ENCODE results near the gene SNX8.
A peak's percentile ranks its signal among the peaks of the same experiment; 100 is the strongest.

Gene SNX8

DNA sequence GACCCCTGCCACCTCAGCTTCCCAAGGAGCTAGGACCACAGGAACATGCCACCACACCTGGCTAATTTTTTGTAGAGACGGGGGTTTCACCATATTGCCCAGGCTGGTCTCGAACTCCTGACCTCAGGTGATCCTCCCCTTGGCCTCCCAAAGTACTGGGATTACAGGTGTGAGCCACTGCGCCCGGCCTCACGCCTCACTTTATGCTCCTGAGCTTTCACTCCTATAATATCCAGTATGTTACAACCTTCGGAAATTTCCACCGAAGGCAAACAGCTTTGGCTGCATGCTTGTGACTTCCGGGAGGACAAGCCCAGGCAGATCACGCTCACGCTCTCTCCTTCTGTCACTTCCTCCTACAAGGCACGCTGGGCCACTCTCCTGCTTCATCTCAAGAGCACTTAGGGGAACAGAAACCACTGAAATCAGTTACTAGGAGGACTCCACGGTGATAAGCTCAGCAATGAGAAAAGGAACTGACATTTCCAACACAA lies 77.1 kb downstream of the SNX8 start:
- H3K9me3 Mint-ChIP-seq = no peaks in the 10 kb centered on the region
- TF ChIP-seq, protein P1, sequence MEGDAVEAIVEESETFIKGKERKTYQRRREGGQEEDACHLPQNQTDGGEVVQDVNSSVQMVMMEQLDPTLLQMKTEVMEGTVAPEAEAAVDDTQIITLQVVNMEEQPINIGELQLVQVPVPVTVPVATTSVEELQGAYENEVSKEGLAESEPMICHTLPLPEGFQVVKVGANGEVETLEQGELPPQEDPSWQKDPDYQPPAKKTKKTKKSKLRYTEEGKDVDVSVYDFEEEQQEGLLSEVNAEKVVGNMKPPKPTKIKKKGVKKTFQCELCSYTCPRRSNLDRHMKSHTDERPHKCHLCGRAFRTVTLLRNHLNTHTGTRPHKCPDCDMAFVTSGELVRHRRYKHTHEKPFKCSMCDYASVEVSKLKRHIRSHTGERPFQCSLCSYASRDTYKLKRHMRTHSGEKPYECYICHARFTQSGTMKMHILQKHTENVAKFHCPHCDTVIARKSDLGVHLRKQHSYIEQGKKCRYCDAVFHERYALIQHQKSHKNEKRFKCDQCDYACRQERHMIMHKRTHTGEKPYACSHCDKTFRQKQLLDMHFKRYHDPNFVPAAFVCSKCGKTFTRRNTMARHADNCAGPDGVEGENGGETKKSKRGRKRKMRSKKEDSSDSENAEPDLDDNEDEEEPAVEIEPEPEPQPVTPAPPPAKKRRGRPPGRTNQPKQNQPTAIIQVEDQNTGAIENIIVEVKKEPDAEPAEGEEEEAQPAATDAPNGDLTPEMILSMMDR (IDR thresholded peaks at IDR 0.05; ENCODE audit: unreplicated experiment in 3 of 3) = no peak
- peak overlapping the region; percentile 15 to 31 (median 19) for H3K4me3 Mint-ChIP-seq
- H3K27ac Mint-ChIP-seq = no peak overlapping the region
- H3K27me3 Mint-ChIP-seq (ENCODE audit: low read depth) = no peaks in the 10 kb centered on the region
- peaks cover 37% of the 10 kb centered on the region for H3K36me3 Mint-ChIP-seq (ENCODE audit: low read depth)
- no peaks in the 10 kb centered on the region for H3K4me1 Mint-ChIP-seq

GRCh38 chr7:2233926-2234325 lies 80.3 kb downstream of the SNX8 start:
- Mint-ChIP-seq H3K4me1 (peaks cover 10% of the 10 kb centered on the region), H3K27me3 (ENCODE audit: low read depth) (no peaks in the 10 kb centered on the region), H3K4me3 (peak overlapping the region; percentile 79 to 96 (median 85)), H3K36me3 (ENCODE audit: low read depth) (peaks cover 34% of the 10 kb centered on the region), H3K9me3 (no peaks in the 10 kb centered on the region), H3K27ac (peak overlapping the region in 1 of 3 experiments; percentile 52)
- TF ChIP-seq, protein P1 (IDR thresholded peaks at IDR 0.05; ENCODE audit: unreplicated experiment in 3 of 3) = no peak

DNA sequence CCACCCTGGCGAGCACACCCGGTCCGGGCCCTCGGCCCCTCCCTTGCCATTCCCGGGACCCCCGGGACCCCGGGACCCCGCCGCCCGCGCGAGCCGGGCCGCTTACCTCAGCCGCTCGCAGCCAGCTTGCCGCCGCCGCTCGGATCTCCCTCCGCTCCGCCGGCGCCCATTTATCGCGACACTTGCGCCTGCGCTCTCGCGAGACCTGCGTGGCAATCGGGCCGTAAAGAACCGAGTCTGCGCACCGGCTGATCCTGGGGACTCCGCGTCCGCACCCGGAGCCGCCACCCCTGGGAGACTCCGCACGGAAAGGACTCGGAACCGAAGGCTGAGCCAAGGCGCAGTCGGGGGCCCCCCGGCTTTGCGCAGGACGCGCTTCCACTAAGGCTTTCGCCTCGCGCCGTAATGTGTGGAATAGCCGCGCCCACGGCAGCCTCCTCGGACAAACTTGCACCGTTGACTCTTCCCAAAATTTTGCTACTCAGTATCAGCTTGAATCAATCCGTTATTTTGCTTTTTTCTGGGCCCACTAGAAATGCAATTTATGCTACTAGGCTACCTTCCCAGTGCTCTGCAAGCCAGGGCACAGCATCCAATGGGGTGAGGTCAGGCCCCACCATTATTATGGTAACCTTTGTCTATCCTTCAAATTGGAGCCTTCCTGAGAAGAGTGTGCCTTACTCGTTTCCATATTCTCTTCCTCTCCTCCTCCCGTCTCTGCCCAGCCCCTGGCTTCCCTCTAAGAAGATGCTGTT lies 81.3 kb downstream of the SNX8 start, which contains the start of gene MAD1L1:
Gene MAD1L1, minus strand, starts transcription at position 180 of the 755 bp plus-strand sequence. CDS start 2,812 bp downstream, outside the sequence.
- TF ChIP-seq, protein P1 (IDR thresholded peaks at IDR 0.05; ENCODE audit: unreplicated experiment in 3 of 3) = no peak
- Mint-ChIP-seq H3K27ac (peak within 1 kb of the TSS; percentile 52 to 90 (median 82)), H3K9me3 (no peaks in the 10 kb centered on the region), H3K36me3 (ENCODE audit: low read depth) (peaks cover 29% of the 10 kb centered on the region), H3K4me3 (peak within 1 kb of the TSS; percentile 96 to 97 (median 96)), H3K4me1 (peaks cover 10% of the 10 kb centered on the region), H3K27me3 (ENCODE audit: low read depth) (no peaks in the 10 kb centered on the region)

GRCh38 chr7:2231992-2232765 lies 82.1 kb downstream of the SNX8 start:
- TF ChIP-seq, protein P1 (IDR thresholded peaks at IDR 0.05; ENCODE audit: unreplicated experiment in 3 of 3) = no peak
- H3K27ac Mint-ChIP-seq = peak overlapping the region in 2 of 3 experiments; percentile 65 to 72
- peaks cover 31% of the 10 kb centered on the region for H3K36me3 Mint-ChIP-seq (ENCODE audit: low read depth)
- H3K9me3 Mint-ChIP-seq = no peaks in the 10 kb centered on the region
- peak overlapping the region; percentile 86 to 90 (median 88) for H3K4me3 Mint-ChIP-seq
- no peaks in the 10 kb centered on the region for H3K27me3 Mint-ChIP-seq (ENCODE audit: low read depth)
- H3K4me1 Mint-ChIP-seq = peaks cover 10% of the 10 kb centered on the region

DNA sequence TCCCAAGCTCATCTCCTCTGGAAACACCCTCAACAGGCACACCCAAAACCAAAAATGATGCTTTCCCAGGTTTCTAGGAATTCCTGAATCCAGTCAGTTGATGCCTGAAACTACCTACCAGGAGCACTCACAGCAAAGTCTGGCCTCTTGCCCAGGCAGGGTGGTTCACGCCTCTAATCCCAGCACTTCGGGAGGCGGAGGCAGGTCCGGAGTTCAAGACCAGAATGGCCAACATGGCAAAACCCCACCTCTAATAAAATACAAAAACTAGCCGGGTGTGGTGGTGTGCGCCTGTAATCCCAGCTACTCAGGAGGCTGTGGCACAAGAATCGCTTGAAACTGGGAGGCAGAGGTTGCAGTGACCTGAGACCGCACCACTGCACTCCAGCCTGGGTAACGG lies 83.4 kb downstream of the SNX8 start:
- Mint-ChIP-seq H3K36me3 (ENCODE audit: low read depth) (peaks cover 35% of the 10 kb centered on the region), H3K27ac (no peak overlapping the region), H3K4me1 (peaks cover 10% of the 10 kb centered on the region), H3K9me3 (no peaks in the 10 kb centered on the region), H3K27me3 (ENCODE audit: low read depth) (no peaks in the 10 kb centered on the region), H3K4me3 (peak overlapping the region; percentile 55 to 76 (median 68))
- TF ChIP-seq, protein P1 (IDR thresholded peaks at IDR 0.05; ENCODE audit: unreplicated experiment in 3 of 3) = no peak

All from nephron (organoid).